ENCODE results near the gene LDB2. TPM values are rescaled to one million over a fixed set of nuclear protein-coding genes. Genes with fewer than 3 reads are reported as not detected.
A peak's percentile ranks its signal among the peaks of the same experiment; 100 is the strongest.

Gene LDB2
- total and polyA plus RNA-seq, 2 donors from 2014 or later, result 26.9 to 59.9 TPM

GRCh38 chr4:16865209-16865896 lies 33.1 kb downstream of the LDB2 start:
- Histone ChIP-seq H3K9me3 (ENCODE audit: control insufficient read depth in 2 of 3, insufficient read depth in 1 of 3, low read length in 3 of 3) (peaks cover 0 to 2% (median 0%) of the 10 kb centered on the region in 3 donors), H3K27me3 (ENCODE audit: control insufficient read depth, insufficient read depth, low read length) (no peaks in the 10 kb centered on the region), H3K4me1 (ENCODE audit: control insufficient read depth in 2 of 3, insufficient read depth in 2 of 3, low read depth in 1 of 3, low read length in 3 of 3) (peaks cover 0 to 3% (median 3%) of the 10 kb centered on the region in 3 donors), H3K27ac (ENCODE audit: low read depth in 2 of 2, low read length in 2 of 2) (no peak overlapping the region), H3K9ac (ENCODE audit: low read length in 3 of 3) (no peak overlapping the region), H3K36me3 (ENCODE audit: control insufficient read depth in 2 of 3, insufficient read depth in 3 of 3, low read length in 3 of 3) (peaks cover 0 to 3% (median 0%) of the 10 kb centered on the region in 3 donors), H3K4me3 (ENCODE audit: low read length in 3 of 3) (no peak overlapping the region)
- no peak for FAIRE-seq
- intact Hi-C loops (cut with DNase I), result no loop called here
- DNase-seq, result no peak
- TF ChIP-seq, protein P1, sequence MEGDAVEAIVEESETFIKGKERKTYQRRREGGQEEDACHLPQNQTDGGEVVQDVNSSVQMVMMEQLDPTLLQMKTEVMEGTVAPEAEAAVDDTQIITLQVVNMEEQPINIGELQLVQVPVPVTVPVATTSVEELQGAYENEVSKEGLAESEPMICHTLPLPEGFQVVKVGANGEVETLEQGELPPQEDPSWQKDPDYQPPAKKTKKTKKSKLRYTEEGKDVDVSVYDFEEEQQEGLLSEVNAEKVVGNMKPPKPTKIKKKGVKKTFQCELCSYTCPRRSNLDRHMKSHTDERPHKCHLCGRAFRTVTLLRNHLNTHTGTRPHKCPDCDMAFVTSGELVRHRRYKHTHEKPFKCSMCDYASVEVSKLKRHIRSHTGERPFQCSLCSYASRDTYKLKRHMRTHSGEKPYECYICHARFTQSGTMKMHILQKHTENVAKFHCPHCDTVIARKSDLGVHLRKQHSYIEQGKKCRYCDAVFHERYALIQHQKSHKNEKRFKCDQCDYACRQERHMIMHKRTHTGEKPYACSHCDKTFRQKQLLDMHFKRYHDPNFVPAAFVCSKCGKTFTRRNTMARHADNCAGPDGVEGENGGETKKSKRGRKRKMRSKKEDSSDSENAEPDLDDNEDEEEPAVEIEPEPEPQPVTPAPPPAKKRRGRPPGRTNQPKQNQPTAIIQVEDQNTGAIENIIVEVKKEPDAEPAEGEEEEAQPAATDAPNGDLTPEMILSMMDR (IDR thresholded peaks at IDR 0.05; ENCODE audit: borderline replicate concordance, extremely low read depth, insufficient read depth), result no peak

- FAIRE-seq (no peak), DNase-seq (no peak)
- Histone ChIP-seq H3K4me3 (ENCODE audit: low read length in 3 of 3) (no peak overlapping the region), H3K9me3 (ENCODE audit: control insufficient read depth in 2 of 3, insufficient read depth in 1 of 3, low read length in 3 of 3) (peaks cover 0 to 2% (median 0%) of the 10 kb centered on the region in 3 donors), H3K27ac (ENCODE audit: low read depth in 2 of 2, low read length in 2 of 2) (no peak overlapping the region), H3K27me3 (ENCODE audit: control insufficient read depth, insufficient read depth, low read length) (no peaks in the 10 kb centered on the region), H3K9ac (ENCODE audit: low read length in 3 of 3) (no peak overlapping the region), H3K36me3 (ENCODE audit: control insufficient read depth in 2 of 3, insufficient read depth in 3 of 3, low read length in 3 of 3) (peaks cover 0 to 3% (median 0%) of the 10 kb centered on the region in 3 donors), H3K4me1 (ENCODE audit: control insufficient read depth in 2 of 3, insufficient read depth in 2 of 3, low read depth in 1 of 3, low read length in 3 of 3) (peaks cover 0 to 3% (median 3%) of the 10 kb centered on the region in 3 donors)
- TF ChIP-seq, protein P1 (IDR thresholded peaks at IDR 0.05; ENCODE audit: borderline replicate concordance, extremely low read depth, insufficient read depth), result no peak
- intact Hi-C loops (cut with DNase I), result no loop called here
These were observed 34.2 kb downstream of the LDB2 start for GRCh38 chr4:16864199-16864598.

DNA sequence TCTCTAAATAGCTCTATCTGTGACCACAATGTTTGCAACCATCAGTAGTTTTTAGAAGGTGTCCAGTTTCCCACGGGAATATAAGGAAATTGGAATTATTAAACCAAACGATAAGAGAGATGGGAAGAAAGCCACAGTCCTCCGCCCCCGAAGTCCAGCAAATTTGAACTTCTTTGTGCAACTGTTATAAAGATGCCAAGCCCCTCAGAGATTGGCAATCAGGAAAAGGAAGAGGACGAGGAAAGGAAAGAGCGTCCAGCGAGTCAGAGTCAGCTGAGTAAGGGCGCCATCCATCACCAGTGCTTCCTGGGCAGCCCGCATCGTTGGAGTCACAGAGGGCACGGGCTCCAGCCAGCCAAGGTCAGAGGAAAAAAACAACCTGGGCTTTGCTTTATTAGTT lies 35.7 kb downstream of the LDB2 start:
- Histone ChIP-seq H3K4me1 (ENCODE audit: control insufficient read depth in 2 of 3, insufficient read depth in 2 of 3, low read depth in 1 of 3, low read length in 3 of 3) (peaks cover 0 to 3% (median 3%) of the 10 kb centered on the region in 3 donors), H3K27ac (ENCODE audit: low read depth in 2 of 2, low read length in 2 of 2) (peak overlapping the region in 1 of 2 donors; percentile 62), H3K4me3 (ENCODE audit: low read length in 3 of 3) (no peak overlapping the region), H3K27me3 (ENCODE audit: control insufficient read depth, insufficient read depth, low read length) (no peaks in the 10 kb centered on the region), H3K36me3 (ENCODE audit: control insufficient read depth in 2 of 3, insufficient read depth in 3 of 3, low read length in 3 of 3) (no peaks in the 10 kb centered on the region), H3K9ac (ENCODE audit: low read length in 3 of 3) (no peak overlapping the region), H3K9me3 (ENCODE audit: control insufficient read depth in 2 of 3, insufficient read depth in 1 of 3, low read length in 3 of 3) (no peaks in the 10 kb centered on the region)
- DNase-seq (peak in 2 of 5 donors; percentile 29 to 70), FAIRE-seq (no peak)
- TF ChIP-seq, protein P1 (IDR thresholded peaks at IDR 0.05; ENCODE audit: borderline replicate concordance, extremely low read depth, insufficient read depth), result no peak
- intact Hi-C loops (cut with DNase I), result no loop called here

Measured in kidney (tissue), 14 donors.